HG03135 (cell line): ENCODE results near the gene PSMB3.
"Not testable (repeated sequence)": the region's sequence is repeated elsewhere in the genome, so short reads cannot be mapped to it uniquely, and the experiment has no call there.

Experiments
- ATAC-seq: cut with Tn5 transposase; IDR thresholded peaks from one replicate; pipeline ENCODE4 v1.9.1; 2021; ENCODE audit warnings: mild to moderate bottlenecking, moderate library complexity; ENCODE audit not compliant: unreplicated experiment

The PSMB3 gene

GRCh38 chr17:38790148-38790707, 37.7 kb downstream of the PSMB3 start:
- not testable (repeated sequence) for ATAC-seq

- no peak for ATAC-seq
Measured at GRCh38 chr17:38791162-38791561, 38.6 kb downstream of the PSMB3 start.

- ATAC-seq, result no peak
Measured at GRCh38 chr17:38794221-38794620, 41.7 kb downstream of the PSMB3 start.

- no peak for ATAC-seq
Measured at GRCh38 chr17:38796451-38797157, 44.1 kb downstream of the PSMB3 start.

- ATAC-seq, result no peak
Measured at GRCh38 chr17:38797158-38797490, 44.6 kb downstream of the PSMB3 start.

GRCh38 chr17:38797828-38798227, 45.3 kb downstream of the PSMB3 start:
- ATAC-seq, result no peak

- ATAC-seq, result peak; percentile 30
Measured at GRCh38 chr17:38798614-38799500, 46.3 kb downstream of the PSMB3 start.

GRCh38 chr17:38799501-38800236, 47.1 kb downstream of the PSMB3 start, which contains the start of gene PIP4K2B:
Gene PIP4K2B (minus strand): TSS chr17:38799556. CDS start chr17:38799424, 132 bp downstream.
- ATAC-seq, result peak; percentile 76

GRCh38 chr17:38800237-38800760, 47.8 kb downstream of the PSMB3 start:
- ATAC-seq, result no peak

GRCh38 chr17:38809828-38810227, 57.3 kb downstream of the PSMB3 start:
- no peak for ATAC-seq
